Ovary (tissue), 9 donors: ENCODE results near the gene HRC. TPM values are rescaled to one million over a fixed set of nuclear protein-coding genes. Genes with fewer than 3 reads are reported as not detected.
A peak's percentile ranks its signal among the peaks of the same experiment; 100 is the strongest.

Source experiments
- DNase-seq, 5 donors: peaks; one replicate each; pipeline ENCODE4 v3.0.0-alpha.2; 2019 to 2020
- H3K27ac ChIP-seq, 2 donors: fragments of 200-600 bp; one replicate each; pipeline versions ENCODE4 v1.5.1 to v1.8.0; 2019 to 2022
- H3K27me3 ChIP-seq: fragments of 200-600 bp; one replicate; pipeline ENCODE4 v1.8.0; 2022
- H3K36me3 ChIP-seq: fragments of 200-600 bp; sonication (generic); one replicate; pipeline ENCODE4 v1.5.1; 2019
- H3K4me1 ChIP-seq: one replicate; pipeline ENCODE4 v1.8.1; 2013; ENCODE audit warnings: mild to moderate bottlenecking, moderate library complexity; ENCODE audit not compliant: insufficient read depth
- H3K4me3 ChIP-seq: fragments of 200-600 bp; sonication (generic); one replicate; pipeline ENCODE4 v1.5.1; 2017
- H3K9me3 ChIP-seq, 2 donors: fragments of 200-600 bp in 1 of 2; sonication (generic) in 1 of 2; one replicate each; pipeline versions ENCODE4 v1.5.1 to v1.8.1; 2013 to 2019; ENCODE audit warnings: mild to moderate bottlenecking in 1 of 2, moderate library complexity in 1 of 2
- CTCF ChIP-seq, 3 donors: fragments of 450-650 bp in 2 of 3; fragments of 200-600 bp in 1 of 3; IDR thresholded peaks; one replicate each; pipeline versions ENCODE4 v1.5.1 to v1.8.0; 2016 to 2022; ENCODE audit warnings: antibody characterized with exemption in 3 of 3, mild to moderate bottlenecking in 1 of 3
- EP300 ChIP-seq: sonication (generic); formaldehyde crosslinking; IDR thresholded peaks from one replicate; pipeline ENCODE4 v1.6.1; 2017; ENCODE audit warnings: antibody characterized with exemption
- POLR2A ChIP-seq: fragments of 450-650 bp; IDR thresholded peaks from one replicate; pipeline ENCODE4 v1.6.1; 2017; ENCODE audit warnings: antibody characterized with exemption, mild to moderate bottlenecking, moderate library complexity
- WGBS, 3 donors: extraction: QIAGEN DNeasy Blood & Tissue Kit in 1 of 3; methylation state at CpG; one replicate each; pipeline versions ENCODE4 v1.1.5 to v1.1.7; 2013 to 2017; 5-methylcytosine and 5-hydroxymethylcytosine counted together
- intact Hi-C, 4 donors: fragments of 100-400 bp; cut with DNase I; formaldehyde crosslinking; loops; one replicate each; pipeline versions ENCODE4 v1.11.0 to v1.15.1; 2022 to 2023
- polyA plus RNA-seq, 2 donors: library from polyadenylated mRNA; stranded (reverse); fragments of 200-250 nt in 1 of 2; fragments of 350-450 nt in 1 of 2; fragmentation: Illumina TruSeq in 1 of 2; extraction: RNeasy Lipid Tissue Mini Kit (QIAGEN cat#74804) in 1 of 2; gene quantifications; one replicate each; pipeline ENCODE4 v1.2.3, GENCODE V29; 2013 to 2014
- total RNA-seq, 7 donors: library from RNA; depleted of rRNA in 2 of 7; stranded (reverse); fragments of >200 nt in 2 of 7; fragmentation: NEBNext Ultra II Directional in 3 of 7; extraction: Animal tissue kit (Norgen Biotek cat#: 25700) in 3 of 7; gene quantifications; one replicate each; pipeline versions ENCODE4 v1.1.0 to v1.2.4, GENCODE V29; 2016 to 2023
- donor health status: DM: no; HTN: no; CAD: no; lungs with moderate emphysema.
- donor health status: DM: no; HTN: no; CAD: no.
- donor health status: Bipolar disorder and iron deficiency.
- donor health status: DM: yes; HTN: yes; CAD: no.
- donor health status: DM: no; HTN: no; CAD: no.
- donor health status: DM: yes; HTN: yes; CAD: no.

The HRC gene
- total and polyA plus RNA-seq, 9 donors, result 0.36 to 10.5 (median 2.2) TPM

DNA sequence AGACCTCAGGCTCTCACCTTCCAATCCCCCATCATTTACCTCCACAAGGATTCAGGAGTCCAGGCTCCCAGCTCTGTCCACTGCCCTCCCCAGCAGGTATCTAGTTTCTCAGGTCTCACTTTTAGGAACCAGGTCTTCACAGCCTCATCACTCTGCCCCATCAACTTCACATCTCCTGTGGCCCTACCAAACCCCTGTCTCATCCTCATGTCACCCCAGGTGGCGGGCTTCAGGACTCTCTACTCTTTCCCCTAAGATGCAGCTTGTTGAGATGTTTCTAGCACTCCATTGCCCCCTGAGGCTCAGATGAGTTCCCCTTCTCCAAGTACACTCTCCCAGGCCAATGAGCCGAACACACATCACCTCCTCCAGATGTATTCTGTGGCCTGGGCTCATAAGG, 34.3 kb downstream of the HRC start:
- intact Hi-C loops, result no loop called here

DNA sequence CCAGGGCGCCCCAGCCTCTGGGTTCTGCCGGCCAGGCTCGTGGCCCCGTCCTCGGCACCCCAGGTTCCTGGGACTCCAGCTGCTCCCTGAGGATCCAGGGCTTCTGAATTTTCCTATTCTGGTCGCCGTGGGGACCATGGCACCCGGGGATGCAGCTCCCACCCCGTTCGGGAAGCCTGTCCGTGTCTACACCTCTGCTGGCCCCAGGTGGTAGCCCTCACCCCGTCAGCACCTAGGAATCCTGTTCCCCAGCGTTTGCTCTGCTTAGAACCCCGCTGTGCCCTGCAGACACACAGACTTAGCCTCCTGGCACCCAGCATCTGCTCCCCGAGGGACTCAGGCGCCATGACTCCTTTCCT, 34.9 kb downstream of the HRC start:
- no peak overlapping the region for H3K4me3 ChIP-seq
- no peak for DNase-seq
- 9 to 14% (median 12%) methylated on average over 12 to 16 of the region's 16 CpGs for WGBS, 3 donors
- intact Hi-C loops, result no loop called here
- TF ChIP-seq CTCF (IDR thresholded peaks at IDR 0.05) (no peak), EP300 (no peak), POLR2A (no peak)
- H3K36me3 ChIP-seq, result no peaks in the 10 kb centered on the region
- no peak overlapping the region for H3K27ac ChIP-seq
- no peaks in the 10 kb centered on the region for H3K9me3 ChIP-seq
- H3K4me1 ChIP-seq, result peaks cover 14% of the 10 kb centered on the region
- H3K27me3 ChIP-seq, result no peaks in the 10 kb centered on the region

More for the DNA sequence above, 34.3 kb downstream of the HRC start:
- Histone ChIP-seq H3K4me1 (peaks cover 14% of the 10 kb centered on the region), H3K4me3 (no peak overlapping the region), H3K27me3 (no peaks in the 10 kb centered on the region), H3K36me3 (no peaks in the 10 kb centered on the region), H3K27ac (no peak overlapping the region), H3K9me3 (no peaks in the 10 kb centered on the region)
- WGBS, 3 donors, result 82 to 92% (median 86%) methylated on average over 2 of the region's 2 CpGs
- TF ChIP-seq EP300, result no peak
- TF ChIP-seq CTCF (IDR thresholded peaks at IDR 0.05), result no peak
- TF ChIP-seq POLR2A, result no peak
- DNase-seq, result no peak

GRCh38 chr19:49119411-49120324, 35.5 kb downstream of the HRC start, which contains the start of gene PPFIA3:
Gene PPFIA3, plus strand, starts transcription at chr19:49119544. Its CDS starts 8,330 bp downstream, at chr19:49127874.
- intact Hi-C loops, result no loop called here
- Histone ChIP-seq H3K4me3 (peak within 1 kb of the TSS; percentile 54), H3K27ac (peak within 1 kb of the TSS; percentile 66 to 67), H3K27me3 (no peaks in the 10 kb centered on the region), H3K36me3 (no peaks in the 10 kb centered on the region), H3K4me1 (peaks cover 16% of the 10 kb centered on the region), H3K9me3 (no peaks in the 10 kb centered on the region)
- peak; percentile 55 to 80 (median 66) for DNase-seq
- TF ChIP-seq CTCF (IDR thresholded peaks at IDR 0.05), result no peak
- TF ChIP-seq EP300, result no peak
- TF ChIP-seq POLR2A, result no peak
- 0 to 1% (median 1%) methylated on average over 59 to 87 of the region's 90 CpGs for WGBS, 3 donors

DNA sequence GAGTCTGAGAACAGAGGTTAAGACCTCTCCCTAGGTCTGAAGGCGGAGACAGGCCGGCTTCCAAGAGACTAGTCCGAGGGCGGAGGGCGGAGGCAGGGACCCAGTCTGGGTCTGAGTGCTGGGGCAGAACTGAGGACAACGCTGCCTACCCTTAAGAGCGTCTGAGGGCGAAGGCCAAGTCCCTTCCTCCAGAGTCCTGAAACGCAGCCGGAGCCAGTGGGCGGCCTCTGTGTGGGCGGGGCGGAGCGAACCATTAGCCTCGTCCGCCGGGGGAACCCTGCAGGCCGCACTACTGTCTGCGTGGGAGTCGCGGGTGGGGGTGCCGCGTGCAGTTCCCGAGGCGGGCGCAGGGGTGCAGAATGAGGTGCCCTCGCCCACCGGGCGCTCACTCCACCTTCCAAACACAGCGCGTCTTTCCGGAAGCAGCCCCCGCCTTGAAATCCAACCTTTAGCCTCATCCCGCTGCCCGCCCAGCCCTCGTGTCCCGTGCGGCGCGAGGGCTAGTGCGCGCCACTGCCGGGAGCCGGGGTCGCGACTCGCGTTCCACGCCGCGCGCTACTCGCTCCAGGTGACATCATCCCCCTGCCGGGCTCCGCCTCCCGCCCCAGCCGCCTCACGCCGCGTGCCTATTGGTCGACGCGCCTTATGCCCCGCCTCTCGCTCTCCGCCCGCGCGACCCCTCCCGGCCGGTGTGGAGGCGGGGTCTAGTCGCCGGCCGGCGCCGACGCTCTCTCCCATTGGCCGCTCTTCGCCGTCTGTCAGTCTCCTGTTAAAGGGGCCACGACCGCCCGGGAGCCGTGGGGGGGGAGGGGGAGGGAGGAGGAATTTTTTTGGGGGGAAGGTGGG, 36.4 kb downstream of the HRC start, which contains the start of gene C19orf73:
Gene C19orf73 (minus strand): TSS at position 579 of the 846 bp plus-strand sequence. CDS start 121 bp downstream, at position 458.
- intact Hi-C loops, result no loop called here

More for the DNA sequence above, 36.4 kb downstream of the HRC start, which contains the start of gene C19orf73:
- WGBS, 3 donors, result 1 to 2% (median 2%) methylated on average over 48 to 85 of the region's 85 CpGs
- DNase-seq, result peak; percentile 93 to 96 (median 94)
- no peaks in the 10 kb centered on the region for H3K36me3 ChIP-seq
- H3K9me3 ChIP-seq, result no peaks in the 10 kb centered on the region
- H3K27ac ChIP-seq, result peak within 1 kb of the TSS; percentile 66 to 67
- TF ChIP-seq CTCF (IDR thresholded peaks at IDR 0.05) (peak in 2 of 3 donors; percentile 31 to 45), EP300 (no peak), POLR2A (peak; percentile 58)
- H3K4me1 ChIP-seq, result peaks cover 18% of the 10 kb centered on the region
- H3K4me3 ChIP-seq, result peak within 1 kb of the TSS; percentile 54
- no peaks in the 10 kb centered on the region for H3K27me3 ChIP-seq
